Panc1 (cell line): Measurements from ENCODE around the gene GPR87. TPM values are rescaled to one million over a fixed set of nuclear protein-coding genes. Genes with fewer than 3 reads are reported as not detected.

Source experiments
- ATAC-seq: fragments of 200-7000 bp; cut with Tn5 transposase; 2 replicates; pipeline ENCODE4 v1.9.1; 2020; ENCODE audit warnings: mild to moderate bottlenecking, moderate library complexity
- BruUV-seq: library from RNA; stranded (reverse); fragments of 400-500 nt; replicated peaks from 2 replicates; lab custom pipeline; 2021; lab: Mats Ljungman, UMichigan
- CTCF ChIA-PET: fragments of 300-600 bp; sonication (Branson Sonifier 250); formaldehyde crosslinking; loops from one replicate; lab custom pipeline; 2022; ENCODE audit warnings: antibody characterized with exemption; lab: Charles Lee
- POLR2A ChIA-PET: fragments of 300-600 bp; sonication (Branson Sonifier 250); formaldehyde crosslinking; loops from one replicate; lab custom pipeline; 2022; ENCODE audit warnings: antibody characterized with exemption; lab: Charles Lee
- DNase-seq: peaks from one replicate; pipeline ENCODE4 v3.0.0-alpha.2; 2010; ENCODE audit warnings: low read depth, low spot score
- H3K27ac ChIP-seq: 2 replicates; pipeline ENCODE4 v1.5.1; 2011; ENCODE audit warnings: mild to moderate bottlenecking, low read length, inconsistent platforms
- H3K27me3 ChIP-seq: fragments of 200-500 bp; sonication (Bioruptor generic); 2 replicates; pipeline ENCODE4 v1.6.0; 2014; ENCODE audit warnings: low read length, inconsistent platforms; ENCODE audit not compliant: control insufficient read depth, insufficient read depth
- H3K36me3 ChIP-seq: fragments of 200-500 bp; sonication (Bioruptor generic); 2 replicates; pipeline ENCODE4 v1.5.1; 2014; ENCODE audit warnings: inconsistent platforms, mild to moderate bottlenecking, low read length, moderate library complexity; ENCODE audit not compliant: control insufficient read depth, insufficient read depth
- H3K4me1 ChIP-seq: 2 replicates; pipeline ENCODE4 v1.5.1; 2011; ENCODE audit warnings: inconsistent platforms, mild to moderate bottlenecking, low read length, moderate library complexity; ENCODE audit not compliant: control insufficient read depth, insufficient read depth
- H3K4me3 ChIP-seq, 2 experiments: 2 replicates each; pipeline ENCODE4 v1.5.1; 2011 to 2012; ENCODE audit warnings: low read depth in 2 of 2, low read length in 2 of 2, mild to moderate bottlenecking in 2 of 2, inconsistent platforms in 1 of 2, moderate library complexity in 1 of 2
- H3K9me3 ChIP-seq: fragments of 200-500 bp; sonication (Bioruptor generic); 2 replicates; pipeline ENCODE4 v1.5.1; 2014; ENCODE audit warnings: low read depth, mild to moderate bottlenecking, inconsistent platforms, low read length, moderate library complexity; ENCODE audit not compliant: control insufficient read depth, insufficient read depth
- CTCF ChIP-seq: fragments of 450-650 bp; IDR thresholded peaks from 2 replicates; pipeline ENCODE4 v1.5.1; 2017; ENCODE audit warnings: mild to moderate bottlenecking
- POLR2AphosphoS5 ChIP-seq: IDR thresholded peaks from 2 replicates; pipeline ENCODE4 v1.6.1; 2012; ENCODE audit warnings: mild to moderate bottlenecking, low read depth, low read length, moderate library complexity
- REST ChIP-seq, 2 experiments: IDR thresholded peaks; 2 replicates each; pipeline ENCODE4 v1.6.1; 2011 to 2012; ENCODE audit warnings: low read depth in 2 of 2, control low read depth in 1 of 2, low read length in 1 of 2, mild to moderate bottlenecking in 1 of 2, moderate library complexity in 1 of 2; ENCODE audit not compliant: insufficient read depth in 1 of 2
- SIN3A ChIP-seq: IDR thresholded peaks from 2 replicates; pipeline ENCODE4 v1.6.1; 2012; ENCODE audit warnings: low read depth, mild to moderate bottlenecking, low read length, moderate library complexity, borderline replicate concordance; ENCODE audit not compliant: insufficient read depth
- TCF7L2 ChIP-seq: IDR thresholded peaks from 2 replicates; pipeline ENCODE4 v1.6.1; 2011; ENCODE audit warnings: mild to moderate bottlenecking, low read depth, low read length, inconsistent platforms
- in situ Hi-C: cut with HindIII; loops from 2 replicates; pipeline ENCODE4 v1.10.0; 2016; ENCODE audit warnings: low sequenced_read_pairs, low pct_unique_long_range_greater_than_20kb
- intact Hi-C: fragments of 100-400 bp; cut with micrococcal nuclease; formaldehyde crosslinking; loops from one replicate; pipeline ENCODE4 v1.10.0; 2022; ENCODE audit not compliant: unreplicated experiment
- total RNA-seq: library from RNA; stranded (reverse); gene quantifications from one replicate; pipeline ENCODE4 v1.2.1, GENCODE V29; 2021; ENCODE audit not compliant: unreplicated experiment

GPR87 gene
- total RNA-seq, 1 experiment from 2014 or later: not detected

- ChIA-PET POLR2A (no interaction called here), CTCF (no interaction called here)
- Histone ChIP-seq H3K27me3 (no peaks in the 10 kb centered on the region; the same call in 1 of the 2 replicates), H3K4me3 (no peak overlapping the region), H3K9me3 (no peaks in the 10 kb centered on the region), H3K4me1 (no peaks in the 10 kb centered on the region), H3K36me3 (no peaks in the 10 kb centered on the region), H3K27ac (no peak overlapping the region)
- no TSS peak for BruUV-seq
- intact Hi-C loops (loop anchor here (1.0 kb wide), 2 partner anchors 56 to 115 kb away; no protein-coding TSS in a partner anchor), in situ Hi-C loops (no loop called here)
- ATAC-seq (no peak), DNase-seq (no peak)
- TF ChIP-seq TCF7L2: no peak
- no peak for TF ChIP-seq CTCF
- TF ChIP-seq REST (IDR thresholded peaks at IDR 0.05; ENCODE audit: insufficient read depth in 1 of 2, low read depth in 2 of 2, low read length in 1 of 2): no peak
- TF ChIP-seq POLR2AphosphoS5: no peak
- TF ChIP-seq SIN3A: no peak
These were observed 33.2 kb downstream of the GPR87 start for GRCh38 chr3:151283387-151283786.

- peak; percentile 71; the same call in 1 of the 2 replicates for TF ChIP-seq CTCF
- TF ChIP-seq TCF7L2: no peak
- CTCF ChIA-PET: interaction anchor here (0.5 kb wide), 1 partner anchor 119 kb away, joined by 3 read pairs; no protein-coding TSS in a partner anchor
- Histone ChIP-seq H3K27ac (no peak overlapping the region), H3K36me3 (no peaks in the 10 kb centered on the region), H3K27me3 (no peaks in the 10 kb centered on the region; the same call in 1 of the 2 replicates), H3K4me3 (no peak overlapping the region), H3K9me3 (no peaks in the 10 kb centered on the region), H3K4me1 (no peaks in the 10 kb centered on the region)
- POLR2A ChIA-PET: no interaction called here
- in situ Hi-C loops: no loop called here
- ATAC-seq (peak; percentile 78), DNase-seq (peak; percentile 24)
- BruUV-seq: no TSS peak
- intact Hi-C loops: loop anchor here (1.0 kb wide), 2 partner anchors 56 to 115 kb away; no protein-coding TSS in a partner anchor
These were observed 33.7 kb downstream of the GPR87 start for GRCh38 chr3:151282921-151283320.
